Vagina (tissue), 2 donors: Measurements from ENCODE around the gene DPP10.

Experiments used
- POLR2A ChIP-seq, 2 donors: fragments of 450-650 bp; IDR thresholded peaks; one replicate each; pipeline ENCODE4 v1.6.1; 2017; ENCODE audit warnings: antibody characterized with exemption in 2 of 2, mild to moderate bottlenecking in 2 of 2, moderate library complexity in 2 of 2
- POLR2AphosphoS5 ChIP-seq, 2 donors: sonication (generic); formaldehyde crosslinking; IDR thresholded peaks; one replicate each; pipeline ENCODE4 v1.9.0; 2017; ENCODE audit warnings: antibody characterized with exemption in 2 of 2, mild to moderate bottlenecking in 2 of 2, low read depth in 1 of 2; ENCODE audit not compliant: insufficient read depth in 1 of 2
- TF ChIP-seq, protein P1 (sequence below), 3 experiments: fragments of 450-650 bp in 2 of 3; fragments of 200-600 bp in 1 of 3; sonication (generic) in 1 of 3; IDR thresholded peaks; one replicate each; pipeline ENCODE4 v1.5.1; 2017 to 2019; ENCODE audit warnings: antibody characterized with exemption in 3 of 3, mild to moderate bottlenecking in 2 of 3, moderate library complexity in 2 of 3

DNA sequence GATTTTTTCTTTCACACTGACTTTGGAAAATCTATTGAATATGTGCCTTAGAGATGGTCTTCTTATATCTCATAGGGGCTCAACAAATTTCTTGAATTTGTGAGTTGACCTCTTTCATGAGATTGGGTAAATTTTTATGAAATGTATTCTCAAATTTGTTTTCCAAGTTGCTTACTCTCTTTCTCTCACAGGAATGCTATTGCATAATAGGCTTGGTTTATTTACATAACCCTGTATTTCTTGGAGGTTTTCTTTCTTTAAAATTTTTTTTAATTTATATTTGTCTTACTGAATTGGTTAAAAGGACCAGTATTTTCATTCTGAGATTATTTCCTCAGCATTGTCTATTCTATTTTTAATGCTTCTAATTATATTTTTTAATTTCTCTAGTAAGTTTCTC is 917.1 kb downstream of the DPP10 start:
- TF ChIP-seq, protein P1, sequence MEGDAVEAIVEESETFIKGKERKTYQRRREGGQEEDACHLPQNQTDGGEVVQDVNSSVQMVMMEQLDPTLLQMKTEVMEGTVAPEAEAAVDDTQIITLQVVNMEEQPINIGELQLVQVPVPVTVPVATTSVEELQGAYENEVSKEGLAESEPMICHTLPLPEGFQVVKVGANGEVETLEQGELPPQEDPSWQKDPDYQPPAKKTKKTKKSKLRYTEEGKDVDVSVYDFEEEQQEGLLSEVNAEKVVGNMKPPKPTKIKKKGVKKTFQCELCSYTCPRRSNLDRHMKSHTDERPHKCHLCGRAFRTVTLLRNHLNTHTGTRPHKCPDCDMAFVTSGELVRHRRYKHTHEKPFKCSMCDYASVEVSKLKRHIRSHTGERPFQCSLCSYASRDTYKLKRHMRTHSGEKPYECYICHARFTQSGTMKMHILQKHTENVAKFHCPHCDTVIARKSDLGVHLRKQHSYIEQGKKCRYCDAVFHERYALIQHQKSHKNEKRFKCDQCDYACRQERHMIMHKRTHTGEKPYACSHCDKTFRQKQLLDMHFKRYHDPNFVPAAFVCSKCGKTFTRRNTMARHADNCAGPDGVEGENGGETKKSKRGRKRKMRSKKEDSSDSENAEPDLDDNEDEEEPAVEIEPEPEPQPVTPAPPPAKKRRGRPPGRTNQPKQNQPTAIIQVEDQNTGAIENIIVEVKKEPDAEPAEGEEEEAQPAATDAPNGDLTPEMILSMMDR (IDR thresholded peaks at IDR 0.05): no peak
- TF ChIP-seq POLR2AphosphoS5 (IDR thresholded peaks at IDR 0.05; ENCODE audit: insufficient read depth in 1 of 2, low read depth in 1 of 2): no peak
- TF ChIP-seq POLR2A (IDR thresholded peaks at IDR 0.05): no peak
